H1 (cell line): ENCODE measurements around the gene ASPG. TPM values are rescaled to one million over a fixed set of nuclear protein-coding genes. Genes with fewer than 3 reads are reported as not detected.

Experiments used
- CTCF ChIA-PET: fragments of 300-600 bp; sonication (Branson Sonifier 250); formaldehyde crosslinking; loops from one replicate; lab custom pipeline; 2021; ENCODE audit not compliant: partially characterized antibody; lab: Charles Lee
- POLR2A ChIA-PET: fragments of 300-600 bp; sonication (Branson Sonifier 250); formaldehyde crosslinking; loops from one replicate; lab custom pipeline; 2021; ENCODE audit warnings: inconsistent platforms; ENCODE audit not compliant: partially characterized antibody; lab: Charles Lee
- DNase-seq, 2 experiments: peaks; one replicate each; pipeline versions ENCODE4 v3.0.0 to v3.0.0-alpha.2; 2010 to 2022; ENCODE audit warnings: low spot score in 2 of 2, low read depth in 1 of 2, mixed read lengths in 1 of 2
- FAIRE-seq: peaks from 2 replicates; lab custom pipeline; 2011; peaks lifted over from hg19 to GRCh38; lab: Jason Lieb, UNC
- H2AFZ ChIP-seq: 2 replicates; pipeline ENCODE4 v1.8.1; 2012; ENCODE audit warnings: low read length, inconsistent platforms
- H2AK5ac ChIP-seq: 2 replicates; pipeline ENCODE4 v1.6.1; 2013; ENCODE audit warnings: low read depth, low read length
- H2BK120ac ChIP-seq: replicated peaks from 2 replicates; pipeline ENCODE3; 2013; ENCODE audit warnings: low read depth, low read length, inconsistent platforms
- H2BK12ac ChIP-seq: 2 replicates; pipeline ENCODE4 v1.6.1; 2013; ENCODE audit warnings: low read depth, low read length
- H2BK15ac ChIP-seq: 2 replicates; pipeline ENCODE4 v1.6.1; 2013; ENCODE audit warnings: low read length
- H2BK20ac ChIP-seq: 2 replicates; pipeline ENCODE4 v1.6.1; 2013; ENCODE audit warnings: low read length
- H2BK5ac ChIP-seq: 2 replicates; pipeline ENCODE4 v1.6.1; 2013; ENCODE audit warnings: low read depth, low read length
- H3K14ac ChIP-seq: 2 replicates; pipeline ENCODE4 v1.6.1; 2013; ENCODE audit warnings: inconsistent platforms; ENCODE audit not compliant: insufficient read length
- H3K18ac ChIP-seq: 2 replicates; pipeline ENCODE4 v1.6.1; 2013; ENCODE audit warnings: low read length; ENCODE audit errors: extremely low read depth
- H3K23ac ChIP-seq: 2 replicates; pipeline ENCODE4 v1.6.1; 2013; ENCODE audit warnings: inconsistent platforms; ENCODE audit not compliant: insufficient read length
- H3K23me2 ChIP-seq: 2 replicates; pipeline ENCODE4 v1.6.1; 2013; ENCODE audit warnings: low read depth, low read length
- H3K27ac ChIP-seq: 2 replicates; pipeline ENCODE4 v1.6.1; 2011; ENCODE audit warnings: low read depth, low read length, inconsistent platforms
- H3K27me3 ChIP-seq, 4 experiments: replicated peaks in 1 of 4; 1 replicate in 1 of 4; 2 replicates in 3 of 4; pipeline versions ENCODE4 v1.6.1 to v1.8.1; 2011 to 2013; ENCODE audit warnings: low read length in 3 of 4, mild to moderate bottlenecking in 3 of 4, inconsistent platforms in 2 of 4, mixed read lengths in 2 of 4, moderate library complexity in 1 of 4; ENCODE audit not compliant: control insufficient read depth in 3 of 4, insufficient read depth in 3 of 4; ENCODE audit errors: extremely low read depth in 1 of 4
- H3K36me3 ChIP-seq, 4 experiments: 2 replicates each; pipeline versions ENCODE4 v1.6.1 to v1.8.1; 2011 to 2013; ENCODE audit warnings: mild to moderate bottlenecking in 4 of 4, low read length in 3 of 4, moderate library complexity in 2 of 4, control low read depth in 1 of 4, inconsistent platforms in 1 of 4; ENCODE audit not compliant: insufficient read depth in 4 of 4, control insufficient read depth in 2 of 4
- H3K4ac ChIP-seq: replicated peaks from 2 replicates; pipeline ENCODE3; 2013; ENCODE audit warnings: low read length, low read depth, mixed read lengths, inconsistent platforms; ENCODE audit not compliant: insufficient read length
- H3K4me1 ChIP-seq, 4 experiments: replicated peaks in 1 of 4; 1 replicate in 1 of 4; 2 replicates in 3 of 4; pipeline versions ENCODE4 v1.6.1 to v1.8.1; 2011 to 2013; ENCODE audit warnings: low read length in 3 of 4, inconsistent platforms in 2 of 4, mixed read lengths in 1 of 4; ENCODE audit not compliant: insufficient read depth in 4 of 4, control insufficient read depth in 3 of 4
- H3K4me2 ChIP-seq, 2 experiments: 2 replicates each; pipeline versions ENCODE4 v1.6.1 to v1.8.1; 2011 to 2013; ENCODE audit warnings: low read depth in 2 of 2, low read length in 2 of 2, control low read depth in 1 of 2, inconsistent platforms in 1 of 2, mild to moderate bottlenecking in 1 of 2; ENCODE audit not compliant: insufficient read depth in 1 of 2
- H3K4me3 ChIP-seq, 4 experiments: fragments of 200-600, 300-600 bp in 1 of 4; sonication (generic), shearing (Covaris generic), sonication (Bioruptor Twin) in 1 of 4; 2 replicates each; pipeline versions ENCODE4 v1.5.1 to v1.8.1; 2011 to 2016; ENCODE audit warnings: low read length in 4 of 4, low read depth in 3 of 4, control low read depth in 2 of 4, inconsistent platforms in 2 of 4, mild to moderate bottlenecking in 2 of 4, mixed read lengths in 1 of 4, moderate library complexity in 1 of 4; ENCODE audit not compliant: insufficient read depth in 2 of 4; ENCODE audit errors: extremely low read depth in 1 of 4
- H3K56ac ChIP-seq: replicated peaks from 2 replicates; pipeline ENCODE3; 2013; ENCODE audit warnings: low read depth, mild to moderate bottlenecking, mixed read lengths, low read length, inconsistent platforms; ENCODE audit not compliant: insufficient read length
- H3K79me1 ChIP-seq: 2 replicates; pipeline ENCODE4 v1.6.1; 2013; ENCODE audit warnings: low read depth, low read length, control low read depth
- H3K79me2 ChIP-seq, 2 experiments: 2 replicates each; pipeline versions ENCODE4 v1.6.1 to v1.8.1; 2012 to 2013; ENCODE audit warnings: low read length in 2 of 2, mild to moderate bottlenecking in 2 of 2, inconsistent platforms in 1 of 2; ENCODE audit not compliant: insufficient read depth in 2 of 2, control insufficient read depth in 1 of 2
- H3K9ac ChIP-seq, 4 experiments: replicated peaks in 1 of 4; 1 replicate in 1 of 4; 2 replicates in 3 of 4; pipeline versions ENCODE4 v1.6.1 to v1.8.1; 2011 to 2013; ENCODE audit warnings: low read depth in 3 of 4, low read length in 3 of 4, control low read depth in 2 of 4, mild to moderate bottlenecking in 2 of 4, moderate library complexity in 2 of 4, inconsistent platforms in 1 of 4; ENCODE audit errors: extremely low read depth in 1 of 4
- H3K9me3 ChIP-seq, 2 experiments: 2 replicates each; pipeline versions ENCODE4 v1.6.1 to v1.8.1; 2012 to 2013; ENCODE audit warnings: mild to moderate bottlenecking in 2 of 2, moderate library complexity in 2 of 2, control low read depth in 1 of 2, inconsistent platforms in 1 of 2, low read depth in 1 of 2, low read length in 1 of 2, mixed read lengths in 1 of 2; ENCODE audit not compliant: insufficient read depth in 2 of 2
- H4K20me1 ChIP-seq, 2 experiments: replicated peaks in 1 of 2; 2 replicates each; pipeline versions ENCODE3 to v1.8.1; 2011 to 2013; ENCODE audit warnings: inconsistent platforms in 2 of 2, low read length in 2 of 2, mild to moderate bottlenecking in 1 of 2; ENCODE audit not compliant: insufficient read depth in 2 of 2, control insufficient read depth in 1 of 2
- H4K5ac ChIP-seq: 2 replicates; pipeline ENCODE4 v1.6.1; 2013; ENCODE audit warnings: low read length, low read depth, mixed read lengths, inconsistent platforms; ENCODE audit not compliant: insufficient read length
- H4K8ac ChIP-seq: 2 replicates; pipeline ENCODE4 v1.8.0; 2013; ENCODE audit warnings: mild to moderate bottlenecking, moderate library complexity, low read length, inconsistent platforms; ENCODE audit not compliant: insufficient read depth; ENCODE audit errors: extremely low read depth
- H4K91ac ChIP-seq: replicated peaks from 2 replicates; pipeline ENCODE3; 2013; ENCODE audit warnings: low read length, mixed read lengths, inconsistent platforms; ENCODE audit not compliant: insufficient read length
- CBX8 ChIP-seq: fragments of 300-800, 300-1000 bp; sonication (generic); IDR thresholded peaks from 2 replicates; pipeline ENCODE4 v1.7.1; 2016; ENCODE audit warnings: low read depth, low read length, borderline replicate concordance
- CREB1 ChIP-seq: IDR thresholded peaks from 2 replicates; pipeline ENCODE4 v1.6.1; 2012; ENCODE audit warnings: inconsistent platforms
- HDAC6 ChIP-seq: IDR thresholded peaks from one replicate; pipeline ENCODE4 v1.7.1; 2012; ENCODE audit warnings: low read depth, mild to moderate bottlenecking, inconsistent platforms, low read length, moderate library complexity
- JUN ChIP-seq: IDR thresholded peaks from 2 replicates; pipeline ENCODE4 v1.6.1; 2011; ENCODE audit warnings: low read depth, mild to moderate bottlenecking, improper control_type of control experiment, low read length
- KDM1A ChIP-seq: fragments of 200-600, 300-600 bp; sonication (generic); IDR thresholded peaks from 2 replicates; pipeline ENCODE4 v1.7.1; 2016; ENCODE audit warnings: mild to moderate bottlenecking, low read length, borderline replicate concordance
- KDM5A ChIP-seq: fragments of 200-600 bp; IDR thresholded peaks from 2 replicates; pipeline ENCODE4 v1.7.1; 2012; ENCODE audit warnings: mild to moderate bottlenecking, low read length, inconsistent platforms, mixed read lengths
- MAFK ChIP-seq: IDR thresholded peaks from 2 replicates; pipeline ENCODE4 v1.6.1; 2012; ENCODE audit warnings: low read depth, mild to moderate bottlenecking, improper control_type of control experiment, low read length
- POU5F1 ChIP-seq: IDR thresholded peaks from 2 replicates; pipeline ENCODE4 v1.6.1; 2011; ENCODE audit warnings: low read depth, mild to moderate bottlenecking, low read length, moderate library complexity
- TEAD4 ChIP-seq: IDR thresholded peaks from 2 replicates; pipeline ENCODE4 v1.6.1; 2012; ENCODE audit warnings: low read depth, low read length, inconsistent platforms, mixed read lengths
- WGBS, 2 experiments: shearing (Covaris generic) in 1 of 2; methylation state at CpG; one replicate each; pipeline versions ENCODE4 v1.1.6 to v1.1.7; 2013 to 2015; ENCODE audit warnings: low lambda C conversion rate in 2 of 2, mixed read lengths in 2 of 2, inconsistent platforms in 1 of 2, low coverage in 1 of 2, missing lambda C conversion rate in 1 of 2; ENCODE audit not compliant: insufficient replicate concordance in 2 of 2, insufficient coverage in 1 of 2, insufficient read length in 1 of 2; ENCODE audit errors: extremely low coverage in 1 of 2, missing lambda C conversion rate in 1 of 2; 5-methylcytosine and 5-hydroxymethylcytosine counted together
- polyA plus RNA-seq, 7 experiments: library from polyadenylated mRNA; depleted of rRNA in 3 of 7; stranded (reverse) in 5 of 7; unstranded in 2 of 7; fragments of >200 nt in 5 of 7; fragments of 200-250 nt in 2 of 7; gene quantifications; 1 replicate in 5 of 7; 2 replicates in 1 of 7; 4 replicates in 1 of 7; pipeline versions ENCODE4 v1.2.1 to v1.2.3, GENCODE V29; 2011 to 2013; ENCODE audit warnings: missing spikeins in 2 of 7, mixed read lengths in 2 of 7
- total RNA-seq: library from RNA; stranded (reverse); fragmentation: NEBNext Ultra II Directional; extraction: Animal tissue kit (Norgen Biotek cat#: 25700); gene quantifications from 2 replicates; pipeline ENCODE4 v1.2.1, GENCODE V29; 2021
- TF ChIP-seq, protein P1 (sequence below): IDR thresholded peaks from 2 replicates; pipeline ENCODE4 v1.6.1; 2012; ENCODE audit warnings: inconsistent platforms

ASPG gene
- total and polyA plus RNA-seq, 2 of the 8 experiments (the other 6 are each of a cell fraction or from before 2014, with no cell fraction given): 0.34 to 0.59 TPM

DNA sequence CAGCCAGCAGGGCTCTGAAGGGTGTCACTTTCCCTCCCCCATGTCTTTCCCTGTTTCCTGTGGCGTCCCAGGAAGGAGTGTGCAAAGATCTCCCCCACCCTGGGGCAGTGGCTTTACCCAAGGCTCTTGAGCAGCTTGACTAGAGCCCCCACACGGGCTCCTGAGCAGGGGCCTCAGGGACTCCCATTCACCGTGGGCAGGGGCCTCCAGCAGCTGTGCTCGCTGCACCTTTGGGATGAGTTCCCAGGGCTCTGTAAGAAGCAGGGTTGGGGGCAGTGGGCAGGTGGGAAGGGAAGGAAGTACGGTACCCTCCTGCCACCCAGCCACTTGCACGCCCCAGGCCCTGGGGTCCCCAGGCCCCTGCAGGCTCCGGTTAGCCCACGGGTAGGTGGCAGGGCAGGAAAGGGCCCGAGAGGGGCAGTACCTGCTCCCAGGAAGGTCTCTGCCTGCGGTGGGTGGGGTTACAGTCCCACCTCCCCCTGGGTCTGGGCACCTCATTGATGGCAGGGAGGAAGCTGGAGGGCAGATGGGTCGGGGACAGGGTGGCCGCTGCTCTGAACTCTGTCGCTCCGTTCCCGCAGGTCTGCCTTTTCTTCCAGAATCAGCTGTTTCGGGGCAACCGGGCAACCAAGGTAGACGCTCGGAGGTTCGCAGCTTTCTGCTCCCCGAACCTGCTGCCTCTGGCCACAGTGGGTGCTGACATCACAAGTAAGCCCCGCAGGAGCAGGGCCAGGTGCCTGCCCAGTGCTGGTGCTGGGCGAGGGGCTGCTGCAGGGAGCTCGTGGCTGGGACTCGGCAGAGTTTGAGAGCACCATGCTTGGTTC, 13.0 kb downstream of the ASPG start:
- H3K14ac ChIP-seq: no peak overlapping the region
- WGBS, 2 experiments: 91% methylated on average over 24 of the region's 25 CpGs; no CpG with 5 or more reads in 1 of the 2 experiments
- H2BK12ac ChIP-seq: no peak overlapping the region
- H3K27ac ChIP-seq: no peak overlapping the region
- no peak overlapping the region for H4K5ac ChIP-seq
- no peaks in the 10 kb centered on the region for H3K36me3 ChIP-seq
- no peak for TF ChIP-seq KDM1A
- TF ChIP-seq JUN: no peak
- no peak for TF ChIP-seq TEAD4
- TF ChIP-seq KDM5A: no peak
- no peak for TF ChIP-seq POU5F1
- TF ChIP-seq, protein P1, sequence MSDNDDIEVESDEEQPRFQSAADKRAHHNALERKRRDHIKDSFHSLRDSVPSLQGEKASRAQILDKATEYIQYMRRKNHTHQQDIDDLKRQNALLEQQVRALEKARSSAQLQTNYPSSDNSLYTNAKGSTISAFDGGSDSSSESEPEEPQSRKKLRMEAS: no peak
- no peak for TF ChIP-seq CREB1
- TF ChIP-seq HDAC6: no peak
- no peak for TF ChIP-seq MAFK
- TF ChIP-seq CBX8: no peak
- H3K4me1 ChIP-seq: peaks cover 0 to 7% (median 4%) of the 10 kb centered on the region in 4 experiments; a peak in 3 of 7 replicates
- no peak overlapping the region for H4K8ac ChIP-seq
- no peak overlapping the region for H3K4me3 ChIP-seq
- H3K23ac ChIP-seq: no peak overlapping the region
- no peak overlapping the region for H2AK5ac ChIP-seq
- ChIA-PET CTCF (interaction anchor here (0.6 to 2.2 kb wide), 11 partner anchors 8 to 147 kb away, joined by 3 to 9 read pairs (median 3); no protein-coding TSS in a partner anchor), POLR2A (no interaction called here)
- DNase-seq (no peak), FAIRE-seq (no peak)
- no peak overlapping the region for H3K18ac ChIP-seq
- no peak overlapping the region for H2BK15ac ChIP-seq
- no peaks in the 10 kb centered on the region for H3K9me3 ChIP-seq
- H3K27me3 ChIP-seq: no peaks in the 10 kb centered on the region; a peak in 3 of 7 replicates
- no peak overlapping the region for H2BK120ac ChIP-seq
- no peaks in the 10 kb centered on the region for H4K20me1 ChIP-seq
- H2AFZ ChIP-seq: no peak overlapping the region
- H3K9ac ChIP-seq: no peak overlapping the region
- H3K4me2 ChIP-seq: no peak overlapping the region
- H3K56ac ChIP-seq: no peak overlapping the region
- no peak overlapping the region for H3K4ac ChIP-seq
- no peak overlapping the region for H4K91ac ChIP-seq
- no peaks in the 10 kb centered on the region for H3K79me2 ChIP-seq
- H3K79me1 ChIP-seq: no peaks in the 10 kb centered on the region
- H2BK20ac ChIP-seq: no peak overlapping the region
- no peak overlapping the region for H2BK5ac ChIP-seq
- H3K23me2 ChIP-seq: no peaks in the 10 kb centered on the region
